Measurements from ENCODE around the gene BCL11B. TPM values are rescaled to one million over a fixed set of nuclear protein-coding genes. Genes with fewer than 3 reads are reported as not detected.

The BCL11B gene
- total and polyA plus RNA-seq, 9 of the 15 experiments (the other 6 are each of a cell fraction or from before 2014, with no cell fraction given): 0.09 TPM; not detected in 8

GRCh38 chr14:99133636-99134515, 138.1 kb downstream of the BCL11B start:
- no peaks in the 10 kb centered on the region for H3K36me3 ChIP-seq (ENCODE audit: control insufficient read depth, insufficient read depth, low read length)
- intact Hi-C loops (cut with micrococcal nuclease): no loop called here
- no peaks in the 10 kb centered on the region for H3K9me3 ChIP-seq (replicated peaks; ENCODE audit: control insufficient read depth, insufficient read depth, low read depth, low read length)
- H3K9ac ChIP-seq (ENCODE audit: insufficient read depth in 1 of 2, low read depth in 2 of 2, low read length in 2 of 2): no peak overlapping the region
- TF ChIP-seq ATF4 (CRISPR knock-in tag; IDR thresholded peaks at IDR 0.05): no peak
- no peak for TF ChIP-seq SNIP1 (IDR thresholded peaks at IDR 0.05; ENCODE audit: low read depth)
- no peaks in the 10 kb centered on the region for H4K20me1 ChIP-seq (replicated peaks; ENCODE audit: control insufficient read depth, insufficient read depth, low read length)
- POLR2A ChIA-PET: interaction anchor here (1.1 kb wide), 1 partner anchor 48 kb away, joined by 4 read pairs; no protein-coding TSS in a partner anchor
- no peak for FAIRE-seq
- peaks cover 0 to 16% of the 10 kb centered on the region in 2 experiments; a peak in 2 of 5 replicates for H3K27me3 ChIP-seq (ENCODE audit: control insufficient read depth in 2 of 2, insufficient read depth in 2 of 2, low read length in 2 of 2)
- H3K79me2 ChIP-seq (ENCODE audit: control insufficient read depth, insufficient read depth, low read length): no peaks in the 10 kb centered on the region
- no peak overlapping the region for H3K27ac ChIP-seq (ENCODE audit: extremely low read depth, low read depth, low read length)
- DNase-seq (ENCODE audit: extremely low read depth in 1 of 4, low spot score in 3 of 4): no peak
- CTCF ChIA-PET (ENCODE audit: low intra/inter-chr PET ratio): no interaction called here
- BruUV-seq (replicated peaks): no TSS peak
- no peak overlapping the region for H3K4me2 ChIP-seq (ENCODE audit: insufficient read depth, low read length)
- no peaks in the 10 kb centered on the region for H3K4me1 ChIP-seq (replicated peaks in 1 of 2; ENCODE audit: control insufficient read depth in 2 of 2, insufficient read depth in 2 of 2, low read length in 2 of 2)
- WGBS (ENCODE audit: insufficient coverage, low coverage, missing lambda C conversion rate): under 1% methylated on average over 11 of the region's 16 CpGs
- H3K9me1 ChIP-seq (ENCODE audit: control insufficient read depth, insufficient read depth, low read length): no peaks in the 10 kb centered on the region
- ATAC-seq: no peak
- H2AFZ ChIP-seq (ENCODE audit: low read depth, low read length): no peak overlapping the region
- H3K4me3 ChIP-seq: no peak overlapping the region
- in situ Hi-C loops (cut with MboI): no loop called here
